H9 (cell line): Measurements from ENCODE around the gene CD248. TPM values are rescaled to one million over a fixed set of nuclear protein-coding genes. Genes with fewer than 3 reads are reported as not detected.

Experiments
- DNase-seq: peaks from one replicate; pipeline ENCODE4 v3.0.0-alpha.2; 2017
- H2AFZ ChIP-seq: one replicate; pipeline ENCODE4 v1.6.1; 2013; ENCODE audit warnings: mild to moderate bottlenecking, low read length, control low read depth, moderate library complexity
- H2AK5ac ChIP-seq: 2 replicates; pipeline ENCODE4 v1.6.1; 2013; ENCODE audit warnings: low read length, control low read depth, mixed read lengths; ENCODE audit not compliant: insufficient read length
- H2BK120ac ChIP-seq: one replicate; pipeline ENCODE4 v1.6.1; 2013; ENCODE audit warnings: low read depth, mild to moderate bottlenecking, low read length, control low read depth, inconsistent platforms; ENCODE audit not compliant: poor library complexity, severe bottlenecking
- H2BK12ac ChIP-seq: 2 replicates; pipeline ENCODE4 v1.6.1; 2013; ENCODE audit warnings: low read length, control low read depth, mixed read lengths, low read depth; ENCODE audit not compliant: insufficient read length
- H2BK15ac ChIP-seq: 2 replicates; pipeline ENCODE4 v1.6.1; 2013; ENCODE audit warnings: low read depth, low read length, control low read depth
- H2BK20ac ChIP-seq: one replicate; pipeline ENCODE4 v1.6.1; 2013; ENCODE audit warnings: low read depth, mild to moderate bottlenecking, low read length, control low read depth, inconsistent platforms; ENCODE audit not compliant: poor library complexity, severe bottlenecking
- H2BK5ac ChIP-seq: 2 replicates; pipeline ENCODE4 v1.6.1; 2013; ENCODE audit warnings: low read length, control low read depth, mixed read lengths; ENCODE audit not compliant: insufficient read length
- H3K14ac ChIP-seq: 2 replicates; pipeline ENCODE4 v1.6.1; 2013; ENCODE audit warnings: low read length, control low read depth; ENCODE audit not compliant: insufficient read depth
- H3K18ac ChIP-seq: 2 replicates; pipeline ENCODE4 v1.6.1; 2013; ENCODE audit warnings: low read depth, mild to moderate bottlenecking, mixed read lengths, low read length, control low read depth; ENCODE audit not compliant: insufficient read length
- H3K23ac ChIP-seq: 2 replicates; pipeline ENCODE4 v1.6.1; 2013; ENCODE audit warnings: low read length, control low read depth, mixed read lengths, low read depth; ENCODE audit not compliant: insufficient read length
- H3K23me2 ChIP-seq: 2 replicates; pipeline ENCODE4 v1.6.1; 2013; ENCODE audit warnings: low read depth, mild to moderate bottlenecking, mixed read lengths, low read length, control low read depth; ENCODE audit not compliant: insufficient read length, poor library complexity, severe bottlenecking
- H3K27ac ChIP-seq: 2 replicates; pipeline ENCODE4 v1.5.1; 2013; ENCODE audit warnings: low read length, control low read depth, mixed read lengths, low read depth; ENCODE audit not compliant: insufficient read length
- H3K27me3 ChIP-seq: 2 replicates; pipeline ENCODE4 v1.6.1; 2013; ENCODE audit warnings: low read length, control low read depth, inconsistent platforms; ENCODE audit not compliant: insufficient read depth
- H3K4ac ChIP-seq: 2 replicates; pipeline ENCODE4 v1.6.1; 2013; ENCODE audit warnings: low read depth, mild to moderate bottlenecking, control low read depth, inconsistent platforms, low read length, moderate library complexity
- H3K4me1 ChIP-seq: 2 replicates; pipeline ENCODE4 v1.6.1; 2013; ENCODE audit warnings: low read length, control low read depth, inconsistent platforms; ENCODE audit not compliant: insufficient read depth
- H3K4me2 ChIP-seq: 2 replicates; pipeline ENCODE4 v1.6.1; 2013; ENCODE audit warnings: low read length, control low read depth, mixed read lengths; ENCODE audit not compliant: insufficient read length, insufficient read depth
- H3K56ac ChIP-seq: 2 replicates; pipeline ENCODE4 v1.6.1; 2013; ENCODE audit warnings: low read depth, mild to moderate bottlenecking, mixed read lengths, low read length, control low read depth; ENCODE audit not compliant: insufficient read length
- H3K79me1 ChIP-seq: 2 replicates; pipeline ENCODE4 v1.6.1; 2013; ENCODE audit warnings: low read depth, mild to moderate bottlenecking, moderate library complexity, low read length, control low read depth, inconsistent platforms; ENCODE audit not compliant: insufficient read depth, poor library complexity, severe bottlenecking
- H3K79me2 ChIP-seq: 2 replicates; pipeline ENCODE4 v1.6.1; 2013; ENCODE audit warnings: low read length, control low read depth, inconsistent platforms; ENCODE audit not compliant: insufficient read depth
- H3K9ac ChIP-seq: 2 replicates; pipeline ENCODE4 v1.6.1; 2013; ENCODE audit warnings: low read length, control low read depth, mixed read lengths; ENCODE audit not compliant: insufficient read length; ENCODE audit errors: extremely low read depth
- H3K9me3 ChIP-seq: one replicate; pipeline ENCODE4 v1.6.1; 2013; ENCODE audit warnings: low read depth, low read length, inconsistent platforms; ENCODE audit not compliant: control insufficient read depth
- H3T11ph ChIP-seq: one replicate; pipeline ENCODE4 v1.6.1; 2013; ENCODE audit warnings: mild to moderate bottlenecking, low read length, control low read depth, inconsistent platforms
- H4K20me1 ChIP-seq: one replicate; pipeline ENCODE4 v1.6.1; 2013; ENCODE audit not compliant: control insufficient read depth, insufficient read length, insufficient read depth
- H4K5ac ChIP-seq: 2 replicates; pipeline ENCODE4 v1.6.1; 2013; ENCODE audit warnings: low read depth, mild to moderate bottlenecking, mixed read lengths, low read length, control low read depth; ENCODE audit not compliant: insufficient read length
- H4K8ac ChIP-seq: replicated peaks from 2 replicates; pipeline ENCODE4 v1.6.1; 2013; ENCODE audit warnings: low read length, control low read depth, mixed read lengths, low read depth; ENCODE audit not compliant: insufficient read length
- H4K91ac ChIP-seq: 2 replicates; pipeline ENCODE4 v1.6.1; 2013; ENCODE audit warnings: low read depth, mild to moderate bottlenecking, moderate library complexity, mixed read lengths, low read length, control low read depth; ENCODE audit not compliant: insufficient read length
- H3K27ac Mint-ChIP-seq, 3 experiments: 2 replicates in 2 of 3; 3 replicates in 1 of 3; pipeline ENCODE4 v1.8.0; 2020 to 2021; ENCODE audit warnings: mixed read lengths in 3 of 3, mild to moderate bottlenecking in 1 of 3, moderate library complexity in 1 of 3
- H3K27me3 Mint-ChIP-seq: 2 replicates; pipeline ENCODE4 v1.8.0; 2021; ENCODE audit warnings: low read depth, mild to moderate bottlenecking, moderate library complexity, mixed read lengths
- H3K36me3 Mint-ChIP-seq, 3 experiments: 2 replicates in 2 of 3; 3 replicates in 1 of 3; pipeline ENCODE4 v1.8.0; 2020 to 2021; ENCODE audit warnings: low read depth in 3 of 3, mixed read lengths in 3 of 3; ENCODE audit not compliant: insufficient read depth in 1 of 3
- H3K4me1 Mint-ChIP-seq, 2 experiments: 2 replicates each; pipeline ENCODE4 v1.8.0; 2020; ENCODE audit warnings: mixed read lengths in 2 of 2
- H3K4me3 Mint-ChIP-seq, 2 experiments: 2 replicates in 1 of 2; 3 replicates in 1 of 2; pipeline ENCODE4 v1.8.0; 2020 to 2021; ENCODE audit warnings: mild to moderate bottlenecking in 2 of 2, mixed read lengths in 2 of 2, moderate library complexity in 1 of 2
- H3K9me3 Mint-ChIP-seq, 2 experiments: 2 replicates in 1 of 2; 3 replicates in 1 of 2; pipeline ENCODE4 v1.8.0; 2020; ENCODE audit warnings: mild to moderate bottlenecking in 2 of 2, mixed read lengths in 2 of 2, moderate library complexity in 1 of 2
- WGBS: extraction: QIAGEN DNeasy Blood & Tissue Kit; methylation state at CpG from one replicate; pipeline ENCODE4 v1.1.7; 2013; ENCODE audit warnings: missing lambda C conversion rate, low lambda C conversion rate, mixed read lengths; ENCODE audit not compliant: insufficient read length; ENCODE audit errors: extremely low coverage; 5-methylcytosine and 5-hydroxymethylcytosine counted together
- total RNA-seq: library from RNA; stranded (reverse); gene quantifications from 2 replicates; pipeline ENCODE4 v1.2.1, GENCODE V29; 2021
- TF ChIP-seq, protein P1 (sequence below): fragments of 200-600 bp; sonication (generic); conservative IDR thresholded peaks from 3 replicates; pipeline ENCODE4 v1.8.0; 2021; ENCODE audit warnings: antibody characterized with exemption, mild to moderate bottlenecking

CD248 gene
- total RNA-seq, 1 experiment from 2014 or later = 1.5 TPM

DNA sequence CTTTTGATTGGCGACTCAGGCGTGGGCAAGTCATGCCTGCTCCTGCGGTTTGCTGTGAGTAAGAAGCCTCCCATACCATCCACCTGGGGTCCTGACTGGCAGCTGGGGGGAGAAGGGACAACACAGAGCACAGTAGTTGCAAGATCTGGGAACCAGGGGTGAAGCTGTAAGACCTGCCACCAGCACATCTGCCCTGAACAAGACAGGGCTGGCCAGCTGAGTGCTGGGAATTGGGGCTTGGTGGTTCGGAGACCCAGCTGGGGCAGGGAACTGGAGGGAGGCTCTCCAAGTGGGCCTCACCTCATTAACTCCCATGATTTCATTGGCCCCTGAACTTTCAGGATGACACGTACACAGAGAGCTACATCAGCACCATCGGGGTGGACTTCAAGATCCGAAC, 45.0 kb downstream of the CD248 start:
- no peak overlapping the region for H2AK5ac ChIP-seq
- no peak overlapping the region for H2AFZ ChIP-seq
- peaks cover 16 to 17% of the 10 kb centered on the region in 2 experiments for H3K4me1 Mint-ChIP-seq
- no peak overlapping the region for H3K9ac ChIP-seq
- no peak overlapping the region; a peak in 1 of 7 replicates for H3K27ac Mint-ChIP-seq
- H3K27ac ChIP-seq = no peak overlapping the region
- H2BK20ac ChIP-seq = no peak overlapping the region
- no peak overlapping the region for H4K91ac ChIP-seq
- H2BK120ac ChIP-seq = no peak overlapping the region
- H3K27me3 Mint-ChIP-seq = no peaks in the 10 kb centered on the region; the same call in none of the 2 replicates
- peaks cover 5% of the 10 kb centered on the region; the same call in 1 of the 2 replicates for H3K79me2 ChIP-seq
- H3K4ac ChIP-seq = no peak overlapping the region
- no peaks in the 10 kb centered on the region for H3K79me1 ChIP-seq
- H4K5ac ChIP-seq = no peak overlapping the region
- no peak overlapping the region for H3K56ac ChIP-seq
- H3K4me2 ChIP-seq = no peak overlapping the region
- no peaks in the 10 kb centered on the region for H3K9me3 ChIP-seq
- H3K9me3 Mint-ChIP-seq = no peaks in the 10 kb centered on the region
- H3T11ph ChIP-seq = no peak overlapping the region
- no peaks in the 10 kb centered on the region for H4K20me1 ChIP-seq
- no peak overlapping the region for H3K23ac ChIP-seq
- TF ChIP-seq, protein P1, sequence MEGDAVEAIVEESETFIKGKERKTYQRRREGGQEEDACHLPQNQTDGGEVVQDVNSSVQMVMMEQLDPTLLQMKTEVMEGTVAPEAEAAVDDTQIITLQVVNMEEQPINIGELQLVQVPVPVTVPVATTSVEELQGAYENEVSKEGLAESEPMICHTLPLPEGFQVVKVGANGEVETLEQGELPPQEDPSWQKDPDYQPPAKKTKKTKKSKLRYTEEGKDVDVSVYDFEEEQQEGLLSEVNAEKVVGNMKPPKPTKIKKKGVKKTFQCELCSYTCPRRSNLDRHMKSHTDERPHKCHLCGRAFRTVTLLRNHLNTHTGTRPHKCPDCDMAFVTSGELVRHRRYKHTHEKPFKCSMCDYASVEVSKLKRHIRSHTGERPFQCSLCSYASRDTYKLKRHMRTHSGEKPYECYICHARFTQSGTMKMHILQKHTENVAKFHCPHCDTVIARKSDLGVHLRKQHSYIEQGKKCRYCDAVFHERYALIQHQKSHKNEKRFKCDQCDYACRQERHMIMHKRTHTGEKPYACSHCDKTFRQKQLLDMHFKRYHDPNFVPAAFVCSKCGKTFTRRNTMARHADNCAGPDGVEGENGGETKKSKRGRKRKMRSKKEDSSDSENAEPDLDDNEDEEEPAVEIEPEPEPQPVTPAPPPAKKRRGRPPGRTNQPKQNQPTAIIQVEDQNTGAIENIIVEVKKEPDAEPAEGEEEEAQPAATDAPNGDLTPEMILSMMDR = no peak
- no peak overlapping the region for H3K14ac ChIP-seq
- H3K4me1 ChIP-seq = no peaks in the 10 kb centered on the region
- H3K23me2 ChIP-seq = peaks cover 10% of the 10 kb centered on the region
- no peak overlapping the region for H4K8ac ChIP-seq
- no peak overlapping the region for H2BK15ac ChIP-seq
- H2BK5ac ChIP-seq = no peak overlapping the region
- no CpG with 5 or more reads among the region's 7 CpGs for WGBS
- no peak overlapping the region for H3K18ac ChIP-seq
- no peak overlapping the region for H3K4me3 Mint-ChIP-seq
- no peak overlapping the region for H2BK12ac ChIP-seq
- H3K36me3 Mint-ChIP-seq = peaks cover 7 to 47% (median 38%) of the 10 kb centered on the region in 3 experiments; a peak in 6 of 7 replicates
- H3K27me3 ChIP-seq = no peaks in the 10 kb centered on the region
- DNase-seq = no peak
